ENCODE results near the gene KLHL36.

GRCh38 chr16:84649511-84649861 lies 1.2 kb downstream of the KLHL36 start:
- no peak for TF ChIP-seq CTCF (conservative IDR thresholded peaks at IDR 0.05; ENCODE audit: low read length)
- TF ChIP-seq EZH2phosphoT487 (IDR thresholded peaks at IDR 0.05; ENCODE audit: borderline replicate concordance) = no peak

Measured in Loucy (cell line).